Measurements from ENCODE around the gene TSPEAR. TPM values are rescaled to one million over a fixed set of nuclear protein-coding genes. Genes with fewer than 3 reads are reported as not detected.

Gene TSPEAR
- total RNA-seq, 1 donor from 2014 or later: 0.15 TPM

DNA sequence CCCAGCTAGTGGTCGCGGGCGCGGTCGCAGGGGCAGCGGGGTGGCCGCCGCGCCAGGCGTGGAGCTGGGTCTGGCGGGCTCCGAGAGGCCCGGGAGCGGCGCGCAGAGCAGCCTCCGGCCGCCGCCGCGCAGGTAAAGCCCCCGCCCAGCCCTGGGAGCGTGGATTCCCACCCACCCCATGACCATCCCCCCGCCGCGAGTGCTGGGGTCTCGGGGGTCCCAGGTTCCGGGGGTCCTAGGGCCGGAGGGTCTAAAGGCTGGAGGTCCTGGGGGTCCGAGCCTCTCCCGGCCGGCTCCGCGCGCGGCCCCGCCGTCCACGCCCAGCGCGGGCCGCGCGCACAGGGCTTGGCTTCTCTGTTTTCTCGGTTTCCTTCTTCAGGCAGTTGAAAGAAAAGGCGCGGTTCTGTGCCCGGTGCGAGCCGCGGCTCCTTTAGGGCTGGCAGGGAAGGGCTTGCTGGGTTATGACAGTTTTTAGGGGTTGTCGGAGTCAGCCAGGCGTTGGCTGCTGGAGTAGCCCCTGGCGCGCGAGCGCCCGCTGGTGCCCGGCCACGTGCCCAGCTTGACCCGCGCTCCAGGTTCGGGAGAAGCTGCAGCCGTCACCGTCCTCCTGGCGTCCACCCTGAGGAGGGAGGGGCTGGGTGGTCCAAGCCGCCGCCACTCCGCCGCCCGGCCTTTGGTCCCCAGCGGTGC is 255.7 kb downstream of the TSPEAR start:
- Mint-ChIP-seq H3K9me3 (ENCODE audit: low read depth) (peaks cover 17% of the 10 kb centered on the region), H3K36me3 (ENCODE audit: low read depth) (peaks cover 2% of the 10 kb centered on the region), H3K27me3 (ENCODE audit: low read depth) (peaks cover 18% of the 10 kb centered on the region), H3K4me1 (ENCODE audit: low read depth) (no peaks in the 10 kb centered on the region), H3K4me3 (ENCODE audit: unreplicated experiment) (peak overlapping the region; percentile 77), H3K27ac (ENCODE audit: unreplicated experiment) (no peak overlapping the region)
- TF ChIP-seq CTCF (IDR thresholded peaks at IDR 0.05): peak; percentile 60
- no peak for DNase-seq (ENCODE audit: low spot score)

- Mint-ChIP-seq H3K27ac (ENCODE audit: unreplicated experiment) (no peak within 1 kb of the TSS), H3K4me1 (ENCODE audit: low read depth) (no peaks in the 10 kb centered on the region), H3K27me3 (ENCODE audit: low read depth) (peaks cover 23% of the 10 kb centered on the region), H3K4me3 (ENCODE audit: unreplicated experiment) (peak within 1 kb of the TSS; percentile 77), H3K36me3 (ENCODE audit: low read depth) (peaks cover 2% of the 10 kb centered on the region), H3K9me3 (ENCODE audit: low read depth) (peaks cover 17% of the 10 kb centered on the region)
- no peak for TF ChIP-seq CTCF (IDR thresholded peaks at IDR 0.05)
- DNase-seq (ENCODE audit: low spot score): no peak
Observed at GRCh38 chr21:44454747-44455523, 256.4 kb downstream of the TSPEAR start, which contains the start of gene LRRC3. Gene LRRC3, plus strand, starts transcription at chr21:44455510. Its CDS starts 1,135 bp downstream, at chr21:44456645.

DNA sequence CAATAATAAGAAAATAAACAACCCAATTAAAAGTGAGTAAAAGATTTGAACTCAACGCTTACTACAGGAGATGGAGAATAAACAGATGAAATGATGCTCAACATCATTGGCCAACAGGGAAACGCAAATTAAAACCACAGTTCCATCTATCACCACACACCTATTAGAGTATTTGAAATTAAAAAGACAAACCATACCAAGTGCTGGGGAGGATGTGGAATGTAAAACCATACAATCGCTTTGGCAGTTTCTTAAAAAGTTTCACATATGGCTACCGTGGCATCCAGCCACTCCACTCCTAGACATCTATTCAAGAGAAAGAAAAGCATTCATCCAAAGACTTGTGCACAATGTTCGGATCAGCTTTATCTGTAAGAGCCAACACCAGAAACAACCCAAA is 257.3 kb downstream of the TSPEAR start:
- no peak for TF ChIP-seq CTCF (IDR thresholded peaks at IDR 0.05)
- H3K4me1 Mint-ChIP-seq (ENCODE audit: low read depth): no peaks in the 10 kb centered on the region

DNA sequence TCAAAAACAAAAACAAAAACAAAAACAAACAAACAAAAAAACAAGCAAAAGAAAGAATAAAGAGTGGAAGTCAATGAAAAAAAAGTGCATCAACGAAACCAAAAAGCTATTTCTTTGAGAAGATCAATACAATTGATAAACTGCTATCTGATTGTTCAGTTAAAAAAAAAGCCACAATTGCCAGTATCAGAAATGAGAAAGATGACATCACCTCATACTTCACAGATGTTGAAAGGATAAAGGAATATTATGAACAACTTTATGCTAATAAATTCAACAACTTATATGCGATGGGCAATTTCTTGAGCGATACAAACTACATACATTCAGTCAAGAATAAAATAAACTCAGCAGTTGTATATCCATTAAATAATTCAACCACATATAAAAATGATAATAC is 258.3 kb downstream of the TSPEAR start:
- peaks cover 17% of the 10 kb centered on the region for H3K9me3 Mint-ChIP-seq (ENCODE audit: low read depth)
- H3K36me3 Mint-ChIP-seq (ENCODE audit: low read depth): peaks cover 1% of the 10 kb centered on the region
- no peak for TF ChIP-seq CTCF (IDR thresholded peaks at IDR 0.05)
- no peak for DNase-seq (ENCODE audit: low spot score)
- H3K4me3 Mint-ChIP-seq (ENCODE audit: unreplicated experiment): no peak overlapping the region
- peaks cover 36% of the 10 kb centered on the region for H3K27me3 Mint-ChIP-seq (ENCODE audit: low read depth)
- H3K27ac Mint-ChIP-seq (ENCODE audit: unreplicated experiment): no peak overlapping the region
- no peaks in the 10 kb centered on the region for H3K4me1 Mint-ChIP-seq (ENCODE audit: low read depth)

More for the DNA sequence above, 257.3 kb downstream of the TSPEAR start:
- H3K27ac Mint-ChIP-seq (ENCODE audit: unreplicated experiment): no peak overlapping the region
- DNase-seq (ENCODE audit: low spot score): no peak
- H3K36me3 Mint-ChIP-seq (ENCODE audit: low read depth): peaks cover 3% of the 10 kb centered on the region
- H3K4me3 Mint-ChIP-seq (ENCODE audit: unreplicated experiment): peak overlapping the region; percentile 60
- H3K9me3 Mint-ChIP-seq (ENCODE audit: low read depth): peaks cover 17% of the 10 kb centered on the region
- peaks cover 29% of the 10 kb centered on the region for H3K27me3 Mint-ChIP-seq (ENCODE audit: low read depth)

DNA sequence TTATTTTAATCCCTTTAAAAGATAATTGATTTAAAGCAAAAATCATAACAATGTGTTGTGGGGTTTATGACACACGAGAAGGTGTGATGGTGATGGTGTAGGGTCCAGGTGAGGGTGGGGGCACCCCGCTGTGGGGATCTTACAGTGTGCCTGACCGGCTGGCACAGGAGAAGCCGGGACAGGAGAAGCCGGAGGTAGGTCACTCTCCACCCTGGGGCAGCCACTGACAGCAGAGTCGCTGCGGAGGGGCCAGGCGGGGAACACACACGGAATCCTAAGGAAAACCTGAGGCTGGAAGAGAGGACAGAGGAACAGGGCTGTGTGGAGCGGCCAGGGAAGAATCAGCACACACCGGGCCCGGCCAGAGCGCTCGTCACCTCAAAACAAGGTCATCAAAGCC is 260.4 kb downstream of the TSPEAR start:
- H3K36me3 Mint-ChIP-seq (ENCODE audit: low read depth): peaks cover 1% of the 10 kb centered on the region
- TF ChIP-seq CTCF (IDR thresholded peaks at IDR 0.05): no peak
- H3K27ac Mint-ChIP-seq (ENCODE audit: unreplicated experiment): no peak overlapping the region
- peak; percentile 89 for DNase-seq (ENCODE audit: low spot score)
- peaks cover 43% of the 10 kb centered on the region for H3K27me3 Mint-ChIP-seq (ENCODE audit: low read depth)
- no peaks in the 10 kb centered on the region for H3K4me1 Mint-ChIP-seq (ENCODE audit: low read depth)
- H3K4me3 Mint-ChIP-seq (ENCODE audit: unreplicated experiment): no peak overlapping the region
- peaks cover 17% of the 10 kb centered on the region for H3K9me3 Mint-ChIP-seq (ENCODE audit: low read depth)

Measured in chondrocyte (in vitro differentiated cells).